HG03575 (cell line): ENCODE results near the gene PPP1R13L.

Experiments
- ATAC-seq: cut with Tn5 transposase; IDR thresholded peaks from one replicate; pipeline ENCODE4 v1.9.1; 2021; ENCODE audit not compliant: unreplicated experiment, insufficient number of reproducible peaks, low FRiP score; ENCODE audit errors: extremely low read depth

Gene PPP1R13L

GRCh38 chr19:45382426-45382825 is 22.4 kb downstream of the PPP1R13L start:
- ATAC-seq, result no peak

GRCh38 chr19:45380107-45380506 is 24.8 kb downstream of the PPP1R13L start:
- ATAC-seq, result no peak

- ATAC-seq, result no peak
Observed at GRCh38 chr19:45376045-45376724, 28.7 kb downstream of the PPP1R13L start.

GRCh38 chr19:45370410-45371204 is 34.3 kb downstream of the PPP1R13L start, which contains the start of gene ERCC2:
TSS of gene ERCC2 (minus strand) at chr19:45370573. CDS start at chr19:45370540, 33 bp downstream.
- no peak for ATAC-seq

GRCh38 chr19:45368737-45369340 is 36.0 kb downstream of the PPP1R13L start:
- no peak for ATAC-seq

GRCh38 chr19:45368127-45368526 is 36.7 kb downstream of the PPP1R13L start:
- ATAC-seq, result no peak

GRCh38 chr19:45364696-45365095 is 40.2 kb downstream of the PPP1R13L start:
- no peak for ATAC-seq

GRCh38 chr19:45363861-45364459 is 40.9 kb downstream of the PPP1R13L start:
- ATAC-seq, result no peak

GRCh38 chr19:45362291-45362690 is 42.6 kb downstream of the PPP1R13L start:
- no peak for ATAC-seq

GRCh38 chr19:45361608-45362007 is 43.3 kb downstream of the PPP1R13L start:
- ATAC-seq, result no peak

- no peak for ATAC-seq
Observed at GRCh38 chr19:45358213-45358792, 46.6 kb downstream of the PPP1R13L start.

- no peak for ATAC-seq
Observed at GRCh38 chr19:45357445-45357783, 47.5 kb downstream of the PPP1R13L start.

- no peak for ATAC-seq
Observed at GRCh38 chr19:45356760-45357444, 48.0 kb downstream of the PPP1R13L start.

GRCh38 chr19:45355910-45356309 is 49.0 kb downstream of the PPP1R13L start:
- ATAC-seq, result no peak

- ATAC-seq, result no peak
Observed at GRCh38 chr19:45355402-45355801, 49.5 kb downstream of the PPP1R13L start.

- ATAC-seq, result no peak
Observed at GRCh38 chr19:45354241-45354842, 50.5 kb downstream of the PPP1R13L start.

GRCh38 chr19:45352914-45353796 is 51.7 kb downstream of the PPP1R13L start:
- no peak for ATAC-seq

GRCh38 chr19:45352471-45352870 is 52.4 kb downstream of the PPP1R13L start:
- no peak for ATAC-seq
